Measurements from ENCODE around the gene RPS6KA2. TPM values are rescaled to one million over a fixed set of nuclear protein-coding genes. Genes with fewer than 3 reads are reported as not detected.

RPS6KA2 gene
- total and polyA plus RNA-seq, 4 donors = 23.8 to 34.6 (median 31.6) TPM

DNA sequence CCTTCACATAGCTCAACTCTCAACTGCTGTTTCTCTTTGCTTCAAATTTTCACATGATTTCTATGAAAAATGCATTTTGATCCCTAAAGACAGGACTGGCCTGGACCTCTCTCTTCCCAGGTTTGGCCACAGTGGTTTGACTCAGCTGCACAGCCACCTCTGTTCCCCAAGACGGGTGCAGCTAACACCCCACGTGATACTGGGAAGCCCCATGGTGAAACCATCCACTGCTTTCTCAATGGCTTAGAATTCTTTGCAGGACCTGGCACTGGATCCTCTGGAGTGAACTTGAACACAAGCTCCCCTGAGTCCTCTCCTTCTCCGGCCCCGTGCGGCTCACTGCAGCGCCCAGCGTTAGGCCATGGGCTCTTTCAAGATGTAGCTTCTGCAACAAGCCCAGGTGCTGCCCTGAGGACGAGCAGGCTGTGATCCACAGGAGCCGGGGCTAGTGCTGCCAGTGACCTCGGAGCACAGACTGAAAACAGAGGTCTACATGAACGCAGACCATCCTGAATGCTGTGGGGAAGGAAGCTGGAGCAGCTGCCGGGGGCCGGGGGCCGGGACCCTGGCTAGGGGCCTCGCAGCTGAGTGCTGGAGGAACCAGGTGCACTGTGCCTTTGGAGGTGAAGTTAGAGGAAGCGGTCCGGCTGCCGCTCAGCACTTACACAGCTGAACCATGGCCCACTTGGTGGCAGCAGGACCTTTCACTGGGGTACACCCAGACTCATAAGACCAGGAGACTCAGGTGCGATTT, 185.5 kb downstream of the RPS6KA2 start:
- H3K27ac ChIP-seq (ENCODE audit: low read depth, low read length) = no peak overlapping the region
- DNase-seq (ENCODE audit: low read depth in 4 of 6, low spot score in 6 of 6) = no peak
- no peaks in the 10 kb centered on the region for H3K27me3 ChIP-seq (ENCODE audit: control insufficient read depth, insufficient read depth, low read length)
- no peaks in the 10 kb centered on the region for H3K9me3 ChIP-seq (ENCODE audit: control insufficient read depth, insufficient read depth, low read length)
- H3K4me3 ChIP-seq (ENCODE audit: low read depth, low read length) = no peak overlapping the region
- H3K4me1 ChIP-seq (ENCODE audit: control insufficient read depth, insufficient read depth, low read length) = peaks cover 17% of the 10 kb centered on the region
- peaks cover 11% of the 10 kb centered on the region for H3K36me3 ChIP-seq (ENCODE audit: control insufficient read depth, insufficient read depth, low read length)
- 85% methylated on average over 19 of the region's 19 CpGs for WGBS (ENCODE audit: insufficient coverage)

DNA sequence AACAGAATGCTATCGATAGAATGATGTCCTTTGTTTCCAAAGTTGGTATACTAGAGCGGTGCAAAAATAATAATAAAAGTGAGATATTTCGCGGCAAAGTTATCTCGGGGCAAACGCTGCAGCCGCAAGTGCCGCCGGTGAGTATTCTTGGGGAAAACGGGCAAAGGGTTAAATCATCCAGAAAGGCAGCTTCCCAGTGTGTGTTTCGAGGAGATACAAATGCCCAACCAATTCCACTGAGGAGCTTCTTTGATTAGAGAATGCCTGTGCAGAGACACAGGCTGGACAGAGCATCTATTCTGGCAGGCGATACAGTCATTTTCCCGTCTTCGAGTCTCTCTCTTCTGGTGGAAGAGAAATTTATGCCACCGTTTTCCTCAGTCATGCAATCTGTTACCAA, 186.3 kb downstream of the RPS6KA2 start:
- no peak for DNase-seq (ENCODE audit: low read depth in 4 of 6, low spot score in 6 of 6)
- peaks cover 25% of the 10 kb centered on the region for H3K4me1 ChIP-seq (ENCODE audit: control insufficient read depth, insufficient read depth, low read length)
- H3K9me3 ChIP-seq (ENCODE audit: control insufficient read depth, insufficient read depth, low read length) = no peaks in the 10 kb centered on the region
- H3K27me3 ChIP-seq (ENCODE audit: control insufficient read depth, insufficient read depth, low read length) = no peaks in the 10 kb centered on the region
- no peak overlapping the region for H3K27ac ChIP-seq (ENCODE audit: low read depth, low read length)
- no peak overlapping the region for H3K4me3 ChIP-seq (ENCODE audit: low read depth, low read length)
- WGBS (ENCODE audit: insufficient coverage) = 85% methylated on average over 13 of the region's 15 CpGs
- H3K36me3 ChIP-seq (ENCODE audit: control insufficient read depth, insufficient read depth, low read length) = peaks cover 16% of the 10 kb centered on the region

DNA sequence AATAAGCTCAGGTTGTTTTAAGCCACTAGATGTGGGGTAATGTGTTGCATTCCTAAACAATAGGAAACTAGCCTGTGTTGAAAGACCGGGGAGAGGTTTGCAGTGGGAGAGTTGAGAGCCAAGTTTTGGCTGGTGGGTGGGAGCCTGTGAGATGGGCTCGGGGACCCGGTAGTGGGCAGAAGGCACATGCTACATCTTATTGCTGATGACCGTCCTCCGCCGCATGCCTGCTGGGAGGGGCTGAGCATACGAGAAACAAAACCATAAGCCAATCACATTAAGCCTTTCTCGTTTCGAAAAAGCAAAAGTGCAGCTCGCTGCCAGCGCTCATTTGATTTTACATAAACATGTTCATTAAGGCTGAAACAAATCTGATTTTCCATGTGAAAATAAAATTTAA, 186.9 kb downstream of the RPS6KA2 start:
- H3K4me3 ChIP-seq (ENCODE audit: low read depth, low read length) = no peak overlapping the region
- no peak overlapping the region for H3K27ac ChIP-seq (ENCODE audit: low read depth, low read length)
- peak in 1 of 6 donors; percentile 31 for DNase-seq (ENCODE audit: low read depth in 4 of 6, low spot score in 6 of 6)
- no peaks in the 10 kb centered on the region for H3K9me3 ChIP-seq (ENCODE audit: control insufficient read depth, insufficient read depth, low read length)
- peaks cover 28% of the 10 kb centered on the region for H3K4me1 ChIP-seq (ENCODE audit: control insufficient read depth, insufficient read depth, low read length)
- H3K36me3 ChIP-seq (ENCODE audit: control insufficient read depth, insufficient read depth, low read length) = peaks cover 19% of the 10 kb centered on the region
- H3K27me3 ChIP-seq (ENCODE audit: control insufficient read depth, insufficient read depth, low read length) = no peaks in the 10 kb centered on the region
- 65% methylated on average over 6 of the region's 11 CpGs for WGBS (ENCODE audit: insufficient coverage)

DNA sequence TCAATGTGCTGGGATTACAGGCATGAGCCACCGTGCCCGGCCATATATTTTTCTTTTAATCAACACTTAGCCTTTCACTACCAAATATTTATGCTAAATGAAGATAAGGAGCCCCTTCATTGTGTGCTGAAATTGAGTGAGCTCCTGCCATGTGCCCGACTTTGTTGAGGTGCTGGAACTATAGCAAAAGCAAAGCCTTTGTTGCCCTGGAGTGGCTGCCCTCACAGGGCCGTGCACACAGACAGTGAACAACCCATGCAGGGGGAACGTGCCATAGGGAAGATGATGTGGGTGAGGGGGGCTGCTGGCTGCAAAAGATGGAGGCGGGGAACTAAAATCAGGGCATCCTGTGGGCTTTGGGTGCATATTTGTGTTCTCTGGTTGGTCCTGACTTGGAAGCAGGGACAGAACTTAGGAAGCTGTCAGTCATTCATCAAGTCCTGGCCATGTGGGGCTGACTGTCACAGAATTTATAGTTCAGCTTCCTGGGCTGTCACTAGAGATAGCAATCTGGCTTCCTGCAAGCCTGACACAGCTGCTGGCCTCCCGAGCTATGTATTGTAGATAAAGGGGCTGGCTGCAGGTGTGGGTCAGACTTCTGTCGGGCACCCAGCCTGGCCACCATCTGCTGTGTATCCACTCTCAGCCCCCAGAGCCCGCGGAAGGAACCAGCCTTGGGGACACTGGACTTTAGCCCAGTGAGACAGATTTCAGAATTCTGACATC, 187.5 kb downstream of the RPS6KA2 start:
- Histone ChIP-seq H3K27me3 (ENCODE audit: control insufficient read depth, insufficient read depth, low read length) (no peaks in the 10 kb centered on the region), H3K4me1 (ENCODE audit: control insufficient read depth, insufficient read depth, low read length) (peaks cover 28% of the 10 kb centered on the region), H3K9me3 (ENCODE audit: control insufficient read depth, insufficient read depth, low read length) (no peaks in the 10 kb centered on the region), H3K4me3 (ENCODE audit: low read depth, low read length) (no peak overlapping the region), H3K36me3 (ENCODE audit: control insufficient read depth, insufficient read depth, low read length) (peaks cover 18% of the 10 kb centered on the region), H3K27ac (ENCODE audit: low read depth, low read length) (no peak overlapping the region)
- peak in 1 of 6 donors; percentile 30 for DNase-seq (ENCODE audit: low read depth in 4 of 6, low spot score in 6 of 6)
- WGBS (ENCODE audit: insufficient coverage) = 55% methylated on average over 7 of the region's 10 CpGs

DNA sequence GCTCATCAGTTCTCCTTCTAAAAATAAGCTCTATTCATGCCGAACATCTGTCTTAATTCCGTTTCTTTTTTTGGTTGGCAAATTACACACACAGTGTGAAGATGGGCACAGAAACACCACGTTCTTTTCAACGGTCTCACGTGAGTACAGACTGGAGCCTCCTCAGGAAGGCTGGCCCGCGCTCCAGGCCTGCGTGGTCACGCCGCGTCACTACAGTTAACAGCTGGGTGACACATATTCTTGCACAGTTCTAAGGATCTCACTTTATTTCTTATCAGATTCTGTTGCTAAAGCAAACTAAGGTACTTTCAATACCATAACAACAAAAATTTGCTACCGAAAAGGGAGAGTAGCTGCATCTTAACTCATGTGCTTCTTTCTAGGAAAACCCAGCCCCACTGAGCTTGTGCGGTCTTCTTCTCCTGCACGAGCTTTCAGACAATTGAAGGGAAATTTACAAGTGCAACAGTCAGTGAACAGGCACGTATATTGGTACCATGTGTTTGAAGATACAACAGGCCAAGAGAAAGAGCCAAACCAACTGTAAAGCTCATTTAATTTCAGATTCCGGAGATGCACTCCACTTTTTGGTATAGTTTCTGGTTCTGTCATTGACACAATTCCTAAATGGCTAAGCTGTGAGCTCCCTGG, 188.7 kb downstream of the RPS6KA2 start:
- Histone ChIP-seq H3K9me3 (ENCODE audit: control insufficient read depth, insufficient read depth, low read length) (no peaks in the 10 kb centered on the region), H3K27ac (ENCODE audit: low read depth, low read length) (no peak overlapping the region), H3K4me3 (ENCODE audit: low read depth, low read length) (no peak overlapping the region), H3K27me3 (ENCODE audit: control insufficient read depth, insufficient read depth, low read length) (no peaks in the 10 kb centered on the region), H3K36me3 (ENCODE audit: control insufficient read depth, insufficient read depth, low read length) (peaks cover 16% of the 10 kb centered on the region), H3K4me1 (ENCODE audit: control insufficient read depth, insufficient read depth, low read length) (peaks cover 28% of the 10 kb centered on the region)
- no peak for DNase-seq (ENCODE audit: low read depth in 4 of 6, low spot score in 6 of 6)
- WGBS (ENCODE audit: insufficient coverage) = 87% methylated on average over 16 of the region's 16 CpGs

DNA sequence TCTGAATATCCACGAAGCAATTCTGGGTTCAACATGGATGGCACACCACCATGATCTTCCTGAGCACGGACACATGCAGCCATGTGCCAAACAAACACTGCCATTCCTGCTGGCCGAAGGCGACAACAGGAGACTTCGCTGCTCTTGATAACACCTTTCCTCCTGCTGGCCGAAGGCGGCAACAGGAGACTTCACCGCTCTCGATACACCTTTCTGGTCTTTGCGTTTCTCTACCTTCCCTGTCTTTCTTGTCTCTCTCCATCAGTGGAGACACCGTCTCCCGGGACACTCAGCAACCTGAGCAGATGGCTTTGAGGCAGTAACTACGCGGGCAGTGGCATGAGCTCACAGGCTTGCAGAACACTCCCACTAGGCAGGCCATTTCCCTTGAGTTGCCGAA, 189.4 kb downstream of the RPS6KA2 start:
- Histone ChIP-seq H3K9me3 (ENCODE audit: control insufficient read depth, insufficient read depth, low read length) (no peaks in the 10 kb centered on the region), H3K36me3 (ENCODE audit: control insufficient read depth, insufficient read depth, low read length) (peaks cover 16% of the 10 kb centered on the region), H3K27ac (ENCODE audit: low read depth, low read length) (no peak overlapping the region), H3K27me3 (ENCODE audit: control insufficient read depth, insufficient read depth, low read length) (no peaks in the 10 kb centered on the region), H3K4me3 (ENCODE audit: low read depth, low read length) (no peak overlapping the region), H3K4me1 (ENCODE audit: control insufficient read depth, insufficient read depth, low read length) (peaks cover 28% of the 10 kb centered on the region)
- 87% methylated on average over 10 of the region's 15 CpGs for WGBS (ENCODE audit: insufficient coverage)
- no peak for DNase-seq (ENCODE audit: low read depth in 4 of 6, low spot score in 6 of 6)

DNA sequence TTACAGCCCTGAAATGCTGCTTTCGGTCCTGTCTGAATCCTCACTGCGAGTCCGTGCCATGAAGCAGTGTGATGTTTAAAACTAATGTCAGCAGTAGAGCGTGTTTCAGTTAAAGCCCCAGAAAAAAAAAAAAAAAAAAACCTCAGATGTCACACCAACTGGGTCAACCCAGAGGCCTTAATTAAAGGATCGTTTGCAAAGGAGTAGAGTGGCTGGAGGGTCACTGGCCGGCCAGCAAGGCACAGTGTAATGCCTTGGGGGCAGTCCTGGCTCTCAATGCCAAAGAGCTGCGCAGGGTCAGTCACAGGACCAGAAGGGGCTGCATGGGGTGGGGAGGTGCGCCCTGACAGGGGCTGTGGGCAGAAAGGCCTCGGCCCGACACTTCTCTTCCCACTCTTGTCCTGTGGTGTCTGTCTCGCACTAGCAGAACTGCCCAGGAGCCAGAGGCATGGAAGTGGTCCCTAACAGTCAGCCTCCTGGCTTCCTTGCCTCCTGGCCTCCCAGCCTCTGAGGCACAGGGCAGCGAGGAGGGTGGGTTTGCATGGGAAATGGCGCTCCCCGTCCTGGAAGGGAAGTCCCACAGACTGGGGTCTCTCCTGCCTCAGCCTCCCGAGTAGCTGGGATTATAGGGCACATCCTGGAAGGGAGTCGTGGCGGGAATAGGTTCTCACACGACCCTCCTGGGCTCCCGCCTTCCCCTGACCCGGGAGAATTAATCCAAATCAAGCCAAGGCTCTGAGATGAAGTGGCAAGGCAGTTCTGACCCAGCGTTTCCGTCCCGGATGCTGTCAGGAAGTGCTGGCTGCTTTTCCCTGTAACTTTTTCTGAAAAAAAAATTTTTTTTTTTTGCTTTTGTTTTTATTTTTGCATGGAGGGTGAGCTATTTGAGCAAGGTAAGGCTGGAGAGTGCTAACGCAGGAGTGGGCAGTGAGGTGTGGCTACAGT, 190.6 kb downstream of the RPS6KA2 start:
- no peak overlapping the region for H3K27ac ChIP-seq (ENCODE audit: low read depth, low read length)
- H3K27me3 ChIP-seq (ENCODE audit: control insufficient read depth, insufficient read depth, low read length) = no peaks in the 10 kb centered on the region
- no peak overlapping the region for H3K4me3 ChIP-seq (ENCODE audit: low read depth, low read length)
- H3K36me3 ChIP-seq (ENCODE audit: control insufficient read depth, insufficient read depth, low read length) = peaks cover 19% of the 10 kb centered on the region
- WGBS (ENCODE audit: insufficient coverage) = 85% methylated on average over 21 of the region's 24 CpGs
- peaks cover 18% of the 10 kb centered on the region for H3K4me1 ChIP-seq (ENCODE audit: control insufficient read depth, insufficient read depth, low read length)
- no peaks in the 10 kb centered on the region for H3K9me3 ChIP-seq (ENCODE audit: control insufficient read depth, insufficient read depth, low read length)
- no peak for DNase-seq (ENCODE audit: low read depth in 4 of 6, low spot score in 6 of 6)

DNA sequence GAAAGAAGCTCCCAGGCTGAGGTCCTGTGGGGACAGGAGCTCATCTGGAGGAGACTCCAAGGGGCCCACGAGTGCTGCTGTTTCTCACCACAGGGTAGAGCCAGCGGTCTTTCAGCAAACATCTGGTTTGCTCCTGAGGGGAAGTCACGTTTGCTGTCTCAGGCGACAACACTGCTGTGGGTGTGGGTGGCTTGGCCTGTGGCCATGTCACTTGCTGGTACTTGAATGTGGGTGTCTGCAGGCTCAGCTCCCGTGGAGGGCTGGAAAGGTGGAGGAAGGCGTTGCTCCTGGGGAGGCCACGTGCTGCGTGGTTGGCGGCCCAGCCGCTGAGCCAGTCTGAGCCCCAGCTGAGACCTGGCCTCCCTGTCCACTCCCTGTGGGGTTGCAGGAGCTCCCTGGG, 191.5 kb downstream of the RPS6KA2 start:
- Histone ChIP-seq H3K4me1 (ENCODE audit: control insufficient read depth, insufficient read depth, low read length) (peaks cover 13% of the 10 kb centered on the region), H3K9me3 (ENCODE audit: control insufficient read depth, insufficient read depth, low read length) (no peaks in the 10 kb centered on the region), H3K36me3 (ENCODE audit: control insufficient read depth, insufficient read depth, low read length) (peaks cover 24% of the 10 kb centered on the region), H3K27me3 (ENCODE audit: control insufficient read depth, insufficient read depth, low read length) (no peaks in the 10 kb centered on the region), H3K27ac (ENCODE audit: low read depth, low read length) (no peak overlapping the region), H3K4me3 (ENCODE audit: low read depth, low read length) (no peak overlapping the region)
- WGBS (ENCODE audit: insufficient coverage) = 55% methylated on average over 10 of the region's 10 CpGs
- DNase-seq (ENCODE audit: low read depth in 4 of 6, low spot score in 6 of 6) = peak in 1 of 6 donors; percentile 37

DNA sequence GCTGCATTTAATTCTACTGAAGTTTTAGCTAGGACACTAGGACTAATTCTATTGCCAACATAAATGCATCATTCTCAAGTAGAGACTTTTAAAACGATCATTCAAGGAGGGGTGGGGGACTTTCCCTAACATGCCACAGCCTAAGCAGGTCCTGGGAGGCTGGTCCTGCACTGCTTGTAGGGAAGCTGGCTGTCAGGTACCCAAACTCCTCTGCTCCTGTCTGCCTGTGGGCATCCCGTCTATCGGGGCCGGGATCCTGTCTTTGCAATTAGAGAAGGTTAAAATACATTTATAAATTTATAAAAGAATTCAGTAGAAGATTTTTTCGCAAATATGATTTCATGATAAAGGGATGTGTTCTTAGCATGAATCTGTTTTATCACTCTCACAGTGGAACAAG, 192.7 kb downstream of the RPS6KA2 start:
- 43% methylated on average over 1 of the region's 5 CpGs for WGBS (ENCODE audit: insufficient coverage)
- Histone ChIP-seq H3K27ac (ENCODE audit: low read depth, low read length) (no peak overlapping the region), H3K4me3 (ENCODE audit: low read depth, low read length) (no peak overlapping the region), H3K9me3 (ENCODE audit: control insufficient read depth, insufficient read depth, low read length) (no peaks in the 10 kb centered on the region), H3K36me3 (ENCODE audit: control insufficient read depth, insufficient read depth, low read length) (peaks cover 32% of the 10 kb centered on the region), H3K27me3 (ENCODE audit: control insufficient read depth, insufficient read depth, low read length) (no peaks in the 10 kb centered on the region), H3K4me1 (ENCODE audit: control insufficient read depth, insufficient read depth, low read length) (peaks cover 13% of the 10 kb centered on the region)
- DNase-seq (ENCODE audit: low read depth in 4 of 6, low spot score in 6 of 6) = no peak

All from spinal cord (tissue), 10 donors.